ENCODE data around the gene ADGRB3.
"Not testable (repeated sequence)": the region's sequence is repeated elsewhere in the genome, so short reads cannot be mapped to it uniquely, and the experiment has no call there.

Gene ADGRB3

DNA sequence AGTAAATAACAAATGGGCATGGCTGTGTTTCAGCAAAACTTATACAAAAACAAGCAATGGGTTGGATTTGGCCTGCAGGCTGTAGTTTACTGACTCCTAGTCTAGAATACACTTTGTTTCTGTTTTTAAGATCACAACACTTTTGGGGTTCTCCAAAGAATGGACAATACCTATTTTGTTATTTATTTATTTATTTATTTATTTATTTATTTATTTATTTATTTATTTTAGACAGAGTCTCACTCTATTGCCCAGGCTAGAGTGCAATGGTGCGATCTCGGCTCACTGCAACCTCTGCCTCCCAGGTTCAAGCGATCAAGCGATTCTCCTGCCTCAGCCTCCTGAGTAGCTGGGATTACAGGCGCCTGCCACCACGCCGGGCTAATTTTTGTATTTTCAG is 346.6 kb downstream of the ADGRB3 start:
- not testable (repeated sequence) for H3K4me1 Mint-ChIP-seq; DNase-seq; H3K36me3 Mint-ChIP-seq (ENCODE audit: low read depth); H3K27ac Mint-ChIP-seq; H3K9me3 Mint-ChIP-seq; H3K4me3 Mint-ChIP-seq; ATAC-seq; H3K27me3 Mint-ChIP-seq

DNA sequence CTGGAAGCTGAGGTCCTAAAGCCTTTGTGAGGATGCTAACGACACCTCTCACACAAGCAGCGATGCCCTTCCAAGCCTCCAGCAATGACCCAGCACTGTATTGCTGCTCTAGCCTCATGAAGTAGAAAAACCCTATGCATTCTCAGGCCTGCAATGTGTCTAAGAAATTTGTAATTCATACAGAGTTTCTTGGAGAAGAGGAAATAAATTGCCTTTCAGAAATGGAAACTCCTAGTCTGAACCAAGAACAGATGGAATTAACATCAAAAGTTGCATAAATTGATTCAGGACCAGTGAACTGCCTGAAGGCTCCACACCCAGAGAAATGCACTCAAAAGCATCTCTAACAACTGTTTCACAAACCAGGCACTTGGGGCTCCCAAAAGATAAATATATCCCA is 353.6 kb downstream of the ADGRB3 start:
- no peaks in the 10 kb centered on the region for H3K4me1 Mint-ChIP-seq
- H3K27ac Mint-ChIP-seq = no peak overlapping the region
- H3K27me3 Mint-ChIP-seq = no peaks in the 10 kb centered on the region
- DNase-seq (no peak), ATAC-seq (no peak)
- no peaks in the 10 kb centered on the region for H3K36me3 Mint-ChIP-seq (ENCODE audit: low read depth)
- no peak overlapping the region for H3K4me3 Mint-ChIP-seq
- H3K9me3 Mint-ChIP-seq = no peaks in the 10 kb centered on the region

DNA sequence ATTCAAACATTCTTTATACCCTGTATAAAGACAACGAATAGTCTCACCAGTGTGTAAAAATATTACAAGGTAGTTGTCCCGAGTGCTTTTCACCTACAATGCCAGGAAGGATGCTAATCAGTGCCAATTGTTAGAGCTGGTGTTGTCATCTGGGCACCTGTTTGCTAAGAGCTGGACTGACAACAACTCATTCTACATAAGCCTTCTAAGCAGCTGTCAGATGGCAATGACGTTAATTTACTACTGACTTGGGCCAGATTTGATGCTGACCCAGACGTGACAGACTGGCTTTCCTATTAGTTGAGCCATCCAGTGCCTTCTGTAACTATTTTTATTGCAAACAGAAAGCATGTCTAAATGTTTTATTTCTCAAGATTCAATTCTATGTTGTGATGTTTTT is 355.2 kb downstream of the ADGRB3 start:
- no peak for DNase-seq
- H3K27ac Mint-ChIP-seq = no peak overlapping the region
- no peak overlapping the region for H3K4me3 Mint-ChIP-seq
- H3K4me1 Mint-ChIP-seq = no peaks in the 10 kb centered on the region
- H3K9me3 Mint-ChIP-seq = no peaks in the 10 kb centered on the region
- no peaks in the 10 kb centered on the region for H3K27me3 Mint-ChIP-seq
- no peaks in the 10 kb centered on the region for H3K36me3 Mint-ChIP-seq (ENCODE audit: low read depth)
- no peak for ATAC-seq

DNA sequence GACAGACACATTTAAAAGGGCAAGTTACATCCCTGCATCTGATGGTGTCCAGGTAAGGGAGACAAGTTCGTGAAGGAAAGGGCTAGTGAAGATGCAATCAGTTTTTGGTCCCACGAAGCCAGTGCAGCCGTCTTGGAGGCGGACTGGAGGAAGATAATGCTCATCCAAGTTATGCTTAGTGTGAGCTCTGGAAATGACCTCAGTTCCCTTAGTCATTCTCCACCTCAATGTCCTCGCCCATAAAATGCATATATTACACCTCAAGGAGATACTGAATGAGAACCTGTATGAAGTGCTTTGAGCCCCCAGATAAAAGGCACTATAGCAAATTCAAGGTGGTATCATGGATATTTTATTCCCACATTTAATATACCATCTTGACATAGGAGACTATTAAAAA is 358.8 kb downstream of the ADGRB3 start:
- Mint-ChIP-seq H3K27me3 (no peaks in the 10 kb centered on the region), H3K36me3 (ENCODE audit: low read depth) (no peaks in the 10 kb centered on the region), H3K4me3 (no peak overlapping the region), H3K4me1 (no peaks in the 10 kb centered on the region), H3K9me3 (no peaks in the 10 kb centered on the region), H3K27ac (no peak overlapping the region)
- DNase-seq = no peak
- no peak for ATAC-seq

DNA sequence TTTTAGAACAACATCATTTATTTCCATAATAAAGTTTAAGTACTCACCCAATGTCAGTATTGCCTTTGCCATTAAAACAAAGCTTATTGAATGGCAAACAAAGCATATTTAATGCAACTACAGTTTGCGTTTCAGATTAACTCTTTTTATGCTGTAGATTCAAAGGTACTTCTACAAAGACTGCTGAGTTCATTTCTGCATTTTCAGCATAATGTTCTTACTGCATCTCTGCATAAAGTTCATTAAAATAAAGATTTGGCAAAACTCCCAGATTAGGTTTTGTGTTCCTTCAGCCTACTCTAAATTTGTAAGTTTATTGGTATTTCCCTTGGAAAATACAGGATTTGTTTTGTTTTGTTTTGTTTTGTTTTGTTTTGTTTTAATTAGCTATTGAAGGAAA is 359.4 kb downstream of the ADGRB3 start:
- Mint-ChIP-seq H3K27me3 (no peaks in the 10 kb centered on the region), H3K36me3 (ENCODE audit: low read depth) (no peaks in the 10 kb centered on the region), H3K27ac (no peak overlapping the region), H3K4me1 (no peaks in the 10 kb centered on the region), H3K4me3 (no peak overlapping the region), H3K9me3 (no peaks in the 10 kb centered on the region)
- no peak for DNase-seq
- no peak for ATAC-seq

DNA sequence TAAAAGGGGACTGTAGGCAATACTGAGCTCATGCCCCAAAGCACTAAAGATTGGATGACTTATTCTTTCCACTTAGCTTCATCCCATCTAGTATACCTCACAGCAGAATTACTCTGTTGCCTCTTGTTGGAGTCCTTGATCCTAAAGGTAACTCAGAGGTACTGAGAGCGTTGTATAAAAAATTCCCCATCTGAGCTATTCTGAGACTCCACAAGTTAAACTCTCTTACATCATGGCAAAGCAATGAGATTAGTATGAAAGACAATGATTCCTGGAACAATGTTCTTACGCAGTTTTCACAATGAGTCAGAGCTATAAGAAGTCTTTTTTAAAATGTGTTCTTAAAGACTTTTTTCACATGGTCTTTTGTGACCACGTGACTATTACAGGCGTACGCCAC is 370.1 kb downstream of the ADGRB3 start:
- no peaks in the 10 kb centered on the region for H3K27me3 Mint-ChIP-seq
- no peak overlapping the region for H3K4me3 Mint-ChIP-seq
- ATAC-seq (no peak), DNase-seq (no peak)
- H3K9me3 Mint-ChIP-seq = peaks cover 6% of the 10 kb centered on the region
- H3K36me3 Mint-ChIP-seq (ENCODE audit: low read depth) = no peaks in the 10 kb centered on the region
- H3K27ac Mint-ChIP-seq = no peak overlapping the region
- H3K4me1 Mint-ChIP-seq = no peaks in the 10 kb centered on the region

DNA sequence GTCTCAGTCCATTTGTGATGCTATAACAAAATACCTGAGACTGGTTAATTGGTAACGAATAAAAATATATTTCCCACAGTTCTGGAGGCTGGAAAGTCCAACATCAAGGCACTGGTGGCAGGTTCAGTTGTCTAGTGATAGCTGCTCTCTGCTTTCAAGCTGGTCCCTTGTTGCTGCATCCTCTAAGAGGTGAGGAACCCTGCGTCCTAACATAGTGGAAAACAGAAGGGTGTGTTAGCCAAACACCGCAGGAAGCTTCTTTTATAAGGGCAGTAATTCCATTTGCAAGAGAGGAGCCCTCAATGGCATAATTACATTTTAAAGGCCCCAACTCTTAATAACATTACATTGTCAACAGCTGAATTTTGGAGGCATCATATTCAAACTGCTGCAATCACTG is 372.7 kb downstream of the ADGRB3 start:
- H3K36me3 Mint-ChIP-seq (ENCODE audit: low read depth) = no peaks in the 10 kb centered on the region
- peaks cover 6% of the 10 kb centered on the region for H3K9me3 Mint-ChIP-seq
- H3K4me3 Mint-ChIP-seq = no peak overlapping the region
- ATAC-seq (no peak), DNase-seq (no peak)
- H3K27ac Mint-ChIP-seq = no peak overlapping the region
- no peaks in the 10 kb centered on the region for H3K27me3 Mint-ChIP-seq
- no peaks in the 10 kb centered on the region for H3K4me1 Mint-ChIP-seq

DNA sequence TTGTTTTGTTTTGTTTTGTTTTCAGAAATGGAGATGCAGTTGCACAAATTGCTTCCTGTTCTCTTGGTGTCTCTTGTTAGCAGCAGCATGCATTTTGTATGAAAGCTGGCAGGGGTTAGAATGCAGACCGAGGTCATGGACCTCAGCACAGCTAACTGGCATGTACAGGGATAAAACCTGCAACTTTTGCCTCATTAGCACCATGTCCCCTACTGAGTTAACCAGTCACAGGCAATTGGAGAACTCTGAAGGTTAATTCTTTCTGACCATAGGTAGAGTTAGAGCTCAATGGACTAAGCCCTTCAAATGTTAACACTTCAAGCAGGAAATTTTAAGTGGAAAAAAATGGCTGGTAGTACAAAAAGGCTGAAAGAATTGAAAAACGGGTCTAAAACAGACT is 377.1 kb downstream of the ADGRB3 start:
- no peak for ATAC-seq
- no peak for DNase-seq

DNA sequence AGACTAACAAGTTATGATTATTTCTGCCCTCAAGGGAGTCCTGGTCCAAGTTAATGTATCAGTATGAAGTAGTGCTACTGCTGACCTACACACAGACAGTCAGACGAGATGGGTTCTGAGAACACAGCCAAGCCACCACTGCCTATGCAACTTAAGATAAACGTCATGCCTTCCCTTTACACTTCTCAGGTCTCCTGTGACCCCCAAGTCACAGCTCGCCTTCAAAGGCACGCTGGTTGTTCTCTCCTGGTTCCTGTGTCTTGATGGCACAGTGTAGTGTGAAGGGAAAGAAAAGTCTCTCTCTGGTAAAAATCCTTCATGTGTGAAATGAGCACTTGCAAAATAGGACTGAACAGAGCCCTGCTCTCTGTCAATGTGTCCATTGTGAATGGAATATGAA is 377.8 kb downstream of the ADGRB3 start:
- DNase-seq = no peak
- no peaks in the 10 kb centered on the region for H3K36me3 Mint-ChIP-seq (ENCODE audit: low read depth)
- no peak for ATAC-seq
- no peak overlapping the region for H3K4me3 Mint-ChIP-seq
- H3K27ac Mint-ChIP-seq = no peak overlapping the region
- H3K4me1 Mint-ChIP-seq = no peaks in the 10 kb centered on the region
- H3K9me3 Mint-ChIP-seq = no peaks in the 10 kb centered on the region
- H3K27me3 Mint-ChIP-seq = no peaks in the 10 kb centered on the region

More for the DNA sequence above, 377.1 kb downstream of the ADGRB3 start:
- H3K4me3 Mint-ChIP-seq = no peak overlapping the region
- peaks cover 3% of the 10 kb centered on the region for H3K9me3 Mint-ChIP-seq
- H3K27ac Mint-ChIP-seq = no peak overlapping the region
- no peaks in the 10 kb centered on the region for H3K4me1 Mint-ChIP-seq
- H3K36me3 Mint-ChIP-seq (ENCODE audit: low read depth) = no peaks in the 10 kb centered on the region
- no peaks in the 10 kb centered on the region for H3K27me3 Mint-ChIP-seq

DNA sequence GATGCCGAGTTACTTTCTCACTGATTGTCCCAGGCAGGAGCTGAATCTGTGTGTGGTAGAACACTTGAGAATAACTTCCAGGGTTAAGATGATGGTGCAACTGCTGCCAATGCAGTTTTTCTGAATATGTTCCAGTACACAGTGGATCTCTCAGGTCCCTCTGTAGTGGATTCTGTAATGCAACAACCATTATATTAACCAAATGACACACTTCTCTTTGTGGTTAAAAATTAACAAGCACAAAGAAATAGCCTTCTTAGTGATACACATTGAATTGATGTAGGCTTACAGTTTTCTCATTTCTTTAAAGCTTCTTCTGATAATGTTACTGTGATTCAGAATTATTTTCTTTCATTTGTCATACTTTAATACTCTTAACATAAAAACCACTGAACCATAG is 383.8 kb downstream of the ADGRB3 start:
- ATAC-seq = no peak
- DNase-seq = no peak
- Mint-ChIP-seq H3K27me3 (no peaks in the 10 kb centered on the region), H3K36me3 (ENCODE audit: low read depth) (no peaks in the 10 kb centered on the region), H3K4me1 (no peaks in the 10 kb centered on the region), H3K27ac (no peak overlapping the region), H3K4me3 (no peak overlapping the region), H3K9me3 (no peaks in the 10 kb centered on the region)

DNA sequence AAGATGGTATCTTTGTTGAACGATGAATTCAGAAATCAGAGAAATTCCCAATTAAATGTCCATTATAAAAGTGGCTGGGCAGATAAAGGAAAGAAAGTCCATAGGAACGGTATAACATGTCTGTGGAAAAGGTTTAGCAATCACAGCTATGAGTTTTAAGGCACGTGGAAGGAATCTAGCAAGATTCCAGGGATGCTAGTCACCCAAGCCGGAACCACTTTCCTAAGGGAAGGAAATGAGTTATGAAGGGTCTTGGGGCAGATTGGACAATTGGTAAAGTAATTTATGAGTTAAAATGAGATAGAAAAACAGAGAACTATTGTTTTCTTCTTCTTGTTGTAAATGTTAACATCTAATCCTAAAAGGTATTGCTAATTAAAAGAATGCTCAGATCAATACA is 384.8 kb downstream of the ADGRB3 start:
- Mint-ChIP-seq H3K36me3 (ENCODE audit: low read depth) (no peaks in the 10 kb centered on the region), H3K27me3 (no peaks in the 10 kb centered on the region), H3K4me1 (no peaks in the 10 kb centered on the region), H3K4me3 (no peak overlapping the region), H3K9me3 (no peaks in the 10 kb centered on the region), H3K27ac (no peak overlapping the region)
- ATAC-seq (no peak), DNase-seq (no peak)

DNA sequence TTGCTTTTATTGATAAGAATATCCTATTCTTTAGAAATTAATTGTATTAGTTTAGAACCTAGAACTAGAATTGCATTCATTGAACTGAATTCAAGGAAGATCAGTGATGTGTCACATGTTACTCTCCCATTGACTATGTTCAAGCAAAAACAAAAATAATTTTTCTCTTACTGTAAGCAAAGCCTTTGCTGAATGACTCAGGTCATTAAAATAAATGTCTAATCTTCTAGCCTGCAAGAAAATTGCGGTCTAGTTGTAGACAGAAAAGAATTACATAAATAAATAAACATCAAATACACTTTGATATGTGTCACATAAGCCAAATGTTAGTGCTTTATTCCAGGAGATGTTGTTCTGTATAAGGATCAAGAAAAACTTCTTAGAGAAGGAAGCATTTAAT is 387.9 kb downstream of the ADGRB3 start:
- H3K36me3 Mint-ChIP-seq (ENCODE audit: low read depth) = no peaks in the 10 kb centered on the region
- H3K27me3 Mint-ChIP-seq = no peaks in the 10 kb centered on the region

DNA sequence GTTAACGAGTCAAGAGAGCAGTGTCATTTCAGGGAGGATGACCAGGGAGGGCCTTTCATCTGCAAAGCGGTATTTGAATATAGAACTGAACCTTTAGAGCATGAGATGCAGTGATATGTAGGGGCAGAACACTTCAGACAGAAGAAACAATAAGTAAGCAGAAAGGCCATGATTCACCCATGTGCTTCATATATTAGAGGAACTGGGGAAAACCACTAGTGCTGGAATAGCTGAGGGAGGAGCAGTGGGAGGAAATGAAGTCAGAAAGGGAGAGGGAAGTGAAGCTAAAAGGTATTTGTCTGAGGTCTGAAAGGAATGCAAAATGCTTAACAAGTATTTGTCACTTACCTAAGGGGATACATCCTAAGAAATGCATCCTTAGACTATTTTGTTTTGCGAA is 391.2 kb downstream of the ADGRB3 start:
- Mint-ChIP-seq H3K27me3 (no peaks in the 10 kb centered on the region), H3K36me3 (ENCODE audit: low read depth) (no peaks in the 10 kb centered on the region), H3K27ac (no peak overlapping the region), H3K4me1 (no peaks in the 10 kb centered on the region), H3K9me3 (peaks cover 4% of the 10 kb centered on the region), H3K4me3 (no peak overlapping the region)
- ATAC-seq (no peak), DNase-seq (no peak)

More for the DNA sequence above, 387.9 kb downstream of the ADGRB3 start:
- DNase-seq = no peak
- H3K4me1 Mint-ChIP-seq = no peaks in the 10 kb centered on the region
- H3K27ac Mint-ChIP-seq = no peak overlapping the region
- no peak overlapping the region for H3K4me3 Mint-ChIP-seq
- peaks cover 4% of the 10 kb centered on the region for H3K9me3 Mint-ChIP-seq
- ATAC-seq = no peak

DNA sequence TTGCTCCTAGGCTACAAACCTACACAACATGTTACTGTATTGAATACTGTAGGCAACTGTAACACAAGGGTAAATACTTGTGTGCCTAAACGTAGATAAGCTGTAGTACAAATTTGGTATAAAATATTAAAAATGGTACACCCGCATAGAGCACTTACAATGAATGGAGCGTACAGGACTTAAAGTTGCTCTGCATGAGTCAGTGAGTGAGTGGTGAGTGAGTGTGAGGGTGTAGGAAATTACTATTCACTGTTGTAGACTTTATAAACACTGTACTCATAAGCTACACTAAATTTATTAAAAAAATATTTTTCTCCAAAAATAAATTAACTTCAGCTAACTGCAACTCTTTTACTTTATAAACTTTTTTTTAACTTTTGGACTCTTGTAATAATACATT is 391.6 kb downstream of the ADGRB3 start:
- Mint-ChIP-seq H3K27me3 (no peaks in the 10 kb centered on the region), H3K4me1 (no peaks in the 10 kb centered on the region), H3K4me3 (no peak overlapping the region), H3K36me3 (ENCODE audit: low read depth) (no peaks in the 10 kb centered on the region), H3K9me3 (peaks cover 4% of the 10 kb centered on the region), H3K27ac (no peak overlapping the region)
- DNase-seq (no peak), ATAC-seq (no peak)

DNA sequence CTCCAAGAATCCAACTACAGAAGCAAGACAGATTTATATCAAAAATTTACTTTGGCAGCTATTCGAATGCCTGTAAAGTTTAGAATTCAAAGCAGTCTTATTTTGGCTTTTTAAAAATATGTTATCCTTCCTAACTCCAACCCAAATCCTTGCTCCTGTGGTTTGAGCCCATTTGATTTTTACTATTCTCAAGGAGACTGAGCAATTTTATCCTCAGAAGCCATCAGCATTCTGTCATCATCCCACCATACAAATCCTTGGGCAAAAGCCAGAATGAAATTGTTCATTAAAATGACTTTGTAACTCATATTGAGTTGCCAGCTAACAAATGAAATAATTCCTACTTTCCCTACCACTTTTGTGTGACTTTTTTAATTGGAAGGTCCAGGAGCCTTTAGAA is 392.8 kb downstream of the ADGRB3 start:
- H3K4me1 Mint-ChIP-seq = no peaks in the 10 kb centered on the region
- no peak overlapping the region for H3K27ac Mint-ChIP-seq
- no peaks in the 10 kb centered on the region for H3K36me3 Mint-ChIP-seq (ENCODE audit: low read depth)
- DNase-seq (no peak), ATAC-seq (no peak)
- no peaks in the 10 kb centered on the region for H3K27me3 Mint-ChIP-seq
- H3K9me3 Mint-ChIP-seq = peaks cover 4% of the 10 kb centered on the region
- no peak overlapping the region for H3K4me3 Mint-ChIP-seq

DNA sequence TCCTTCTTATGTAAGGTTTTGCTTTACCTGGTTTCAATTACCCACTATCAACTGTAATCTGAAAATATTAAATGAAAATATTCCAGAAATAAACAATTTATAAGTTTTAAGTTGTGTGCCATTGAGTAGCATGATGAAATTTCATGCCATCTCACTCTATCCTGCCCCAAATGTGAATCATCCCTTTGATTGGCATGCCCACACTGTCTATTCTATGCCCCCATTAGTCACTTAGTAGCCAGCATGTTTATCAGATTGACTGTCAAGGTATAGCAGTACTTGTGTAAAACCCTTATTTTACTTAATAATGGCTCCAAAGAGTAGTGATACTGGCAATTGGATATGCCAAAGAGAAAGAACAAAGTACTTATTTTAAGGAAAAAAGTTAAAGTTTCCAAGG is 403.8 kb downstream of the ADGRB3 start:
- Mint-ChIP-seq H3K27me3 (no peaks in the 10 kb centered on the region), H3K9me3 (peaks cover 4% of the 10 kb centered on the region), H3K4me1 (no peaks in the 10 kb centered on the region), H3K4me3 (no peak overlapping the region), H3K27ac (no peak overlapping the region), H3K36me3 (ENCODE audit: low read depth) (no peaks in the 10 kb centered on the region)
- ATAC-seq (no peak), DNase-seq (no peak)

Data from activated naive CD8-positive, alpha-beta T cell treated with anti-CD3 and anti-CD28 coated beads, Interleukin-2, amount 50 U/mL, for 24 hours (primary cell).